ENCODE data around the gene TRAPPC14.
A peak's percentile ranks its signal among the peaks of the same experiment; 100 is the strongest.

The TRAPPC14 gene

GRCh38 chr7:100175296-100175935 lies 16.9 kb upstream of the TRAPPC14 start:
- Histone ChIP-seq H3K4me3 (no peak overlapping the region), H3K27ac (no peak overlapping the region)

DNA sequence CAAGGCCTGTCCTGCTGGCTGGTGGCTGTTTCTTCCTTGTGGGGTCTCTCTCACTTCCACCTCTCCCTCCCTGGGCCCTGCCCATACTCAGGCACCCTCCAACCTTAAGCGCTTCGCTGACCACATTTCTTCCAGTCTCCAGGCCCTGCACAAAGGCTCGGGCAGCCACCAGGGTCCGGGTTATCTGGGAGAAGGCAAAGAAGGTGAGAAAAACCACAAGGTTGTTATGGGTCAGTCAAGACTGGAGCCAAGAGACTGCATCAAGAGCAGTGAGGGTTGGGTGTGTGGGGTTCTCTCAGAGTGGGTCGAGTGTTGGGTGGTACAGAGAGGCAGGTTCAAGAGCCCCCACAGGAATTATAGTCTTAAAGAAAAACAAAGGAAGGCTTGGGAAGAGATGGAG lies 16.1 kb upstream of the TRAPPC14 start:
- H3K27ac ChIP-seq = no peak overlapping the region
- H3K4me3 ChIP-seq = no peak overlapping the region

- no peak overlapping the region for H3K4me3 ChIP-seq
- no peak overlapping the region for H3K27ac ChIP-seq
Observed at GRCh38 chr7:100173806-100174495, 15.4 kb upstream of the TRAPPC14 start.

DNA sequence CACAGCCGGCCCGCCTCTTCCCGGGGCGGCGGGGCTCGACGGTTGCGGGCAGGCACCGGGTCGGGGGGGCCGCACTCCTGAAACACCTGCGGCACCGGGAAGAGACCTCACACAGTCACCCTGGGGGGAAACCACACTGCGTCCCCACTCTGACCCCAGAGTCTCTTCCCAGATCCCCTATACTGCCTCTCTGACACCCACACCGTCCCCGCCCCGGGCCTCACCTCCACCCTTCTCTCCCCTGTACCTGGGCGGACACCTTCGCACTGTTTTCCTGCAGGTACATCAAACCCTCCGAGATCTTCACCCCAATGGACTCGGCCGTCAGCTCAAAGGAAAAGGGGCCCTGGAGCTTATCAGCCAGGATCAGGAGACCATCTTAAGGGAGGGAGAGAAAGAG lies 13.3 kb upstream of the TRAPPC14 start:
- Histone ChIP-seq H3K4me3 (peak overlapping the region; percentile 20 to 51 (median 35)), H3K27ac (no peak overlapping the region)

DNA sequence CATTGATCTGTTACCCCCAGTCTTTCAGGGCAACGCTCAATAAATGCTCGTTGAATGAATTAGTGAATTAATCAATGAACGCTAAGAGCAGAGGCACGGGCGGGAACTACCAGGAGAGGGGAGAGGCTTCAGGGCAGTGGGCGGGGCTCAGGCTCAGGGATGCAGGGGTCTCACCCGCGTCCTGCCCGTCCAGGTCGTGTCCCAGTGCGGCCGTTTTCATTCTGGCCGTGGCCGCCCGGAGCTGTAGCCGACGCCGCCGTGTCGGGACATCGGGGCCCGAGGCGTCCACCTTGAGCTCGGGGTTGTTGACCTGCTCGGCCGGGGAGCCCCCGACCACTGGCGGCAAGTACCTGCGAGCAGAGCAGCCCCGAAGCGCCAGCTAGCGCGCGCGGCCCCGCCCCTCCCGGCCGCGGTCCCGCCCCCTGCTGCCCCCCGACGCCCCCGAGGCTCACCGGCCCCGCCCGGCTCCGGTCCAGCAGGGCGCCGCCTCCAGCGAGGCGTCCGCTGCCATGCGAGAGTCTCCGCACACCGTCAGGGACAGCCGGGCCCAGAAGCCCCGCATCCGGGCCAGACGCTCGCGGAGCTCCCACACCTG lies 12.7 kb upstream of the TRAPPC14 start:
- Histone ChIP-seq H3K27ac (peak overlapping the region in 1 of 21 experiments; percentile 14), H3K4me3 (peak overlapping the region; percentile 20 to 51 (median 35))

DNA sequence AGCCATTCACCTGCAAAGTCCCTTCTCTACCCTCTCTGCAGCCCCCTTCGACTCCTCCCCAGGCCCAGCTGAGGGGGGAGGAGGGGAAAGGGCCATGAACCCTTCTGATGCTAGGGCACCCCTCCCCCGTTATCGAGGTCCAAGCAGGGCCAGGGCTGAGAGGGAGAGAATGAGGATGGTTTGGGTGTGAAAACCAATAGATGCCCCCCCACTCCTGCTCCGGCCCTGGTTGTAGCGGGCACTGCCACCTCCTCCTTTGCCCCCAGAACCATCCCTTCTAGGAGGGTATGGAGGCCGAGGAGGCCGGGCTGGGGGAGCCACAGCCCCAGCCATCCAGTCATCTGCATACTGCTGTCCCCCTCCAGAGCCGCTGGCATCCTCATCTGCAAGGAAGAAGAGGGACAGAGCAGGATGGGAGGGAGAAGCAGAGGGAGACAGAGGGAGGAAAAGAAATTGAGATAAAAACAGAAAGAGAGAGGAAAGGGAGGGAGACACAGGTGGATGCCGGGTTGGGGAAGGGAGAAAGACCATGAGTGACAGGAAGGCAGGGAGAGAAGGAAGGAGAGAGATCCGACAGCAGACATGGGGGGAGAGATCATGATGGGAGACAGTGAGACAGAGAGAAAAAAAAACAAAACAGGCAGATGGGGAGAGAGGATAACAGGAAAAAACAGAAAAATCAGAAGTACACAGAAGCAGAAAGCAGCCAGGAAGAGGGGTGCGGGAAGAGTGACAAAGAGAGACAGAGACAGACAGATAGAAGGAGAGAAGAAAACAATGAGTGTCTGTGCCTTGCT lies 11.8 kb upstream of the TRAPPC14 start:
- Histone ChIP-seq H3K27ac (no peak overlapping the region), H3K4me3 (no peak overlapping the region)

DNA sequence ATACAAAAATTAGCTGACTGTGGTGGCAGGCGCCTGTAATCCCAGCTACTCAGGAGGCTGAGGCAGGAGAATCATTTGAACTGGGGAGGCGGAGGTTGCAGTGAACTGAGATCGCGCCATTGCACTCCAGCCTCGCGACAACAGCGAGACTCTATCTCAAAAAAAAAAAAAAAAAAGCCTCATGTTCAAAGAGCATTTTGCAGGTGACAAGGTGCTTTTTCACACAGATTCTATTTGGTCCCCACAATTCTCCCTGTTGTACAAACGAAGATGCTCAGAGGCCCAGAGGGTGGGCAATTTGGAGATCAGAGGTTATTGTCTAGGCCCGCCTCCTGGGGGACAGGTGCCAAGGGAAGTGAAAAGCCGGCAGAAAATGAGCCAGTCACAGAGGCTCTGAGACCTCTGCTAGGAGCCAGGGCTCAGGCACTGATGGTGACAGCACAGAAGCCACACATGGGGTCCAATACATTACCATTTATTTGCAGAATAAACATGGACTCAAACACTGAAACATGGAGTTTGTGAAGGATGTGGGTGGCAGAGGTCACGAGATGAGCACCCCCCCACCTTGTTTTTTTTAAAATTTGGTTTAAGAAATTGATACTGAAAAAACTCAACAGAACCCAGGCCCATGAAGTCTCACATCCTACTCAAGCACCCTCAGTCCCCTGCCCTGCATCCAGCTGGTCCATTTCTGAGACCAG lies 10.8 kb upstream of the TRAPPC14 start:
- Histone ChIP-seq H3K4me3 (no peak overlapping the region), H3K27ac (peak overlapping the region in 14 of 21 experiments; percentile 1 to 87 (median 78))

DNA sequence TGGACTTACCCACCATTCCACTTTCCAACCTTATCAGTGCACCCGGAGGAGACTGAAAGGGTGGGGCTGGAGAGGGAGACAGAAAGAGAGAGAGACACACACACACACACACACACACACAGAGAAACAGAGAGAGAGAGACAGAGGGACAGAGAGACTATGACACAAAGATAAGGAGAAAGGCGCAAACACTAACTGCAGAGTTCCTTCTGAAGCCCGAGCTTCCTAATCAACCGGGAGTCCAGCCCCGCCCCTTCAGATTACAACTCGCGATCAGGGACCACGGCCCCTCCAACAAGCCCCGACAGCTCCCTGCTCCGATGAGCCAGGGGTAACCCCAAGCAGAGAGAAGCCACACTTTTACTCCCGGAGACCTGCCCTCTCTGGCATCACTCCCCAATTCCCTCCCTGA lies 9.4 kb upstream of the TRAPPC14 start:
- peak overlapping the region in 19 of 21 experiments; percentile 1 to 87 (median 69) for H3K27ac ChIP-seq
- H3K4me3 ChIP-seq = peak overlapping the region; percentile 20 to 47 (median 38)

- Histone ChIP-seq H3K4me3 (peak overlapping the region in 4 of 7 experiments; percentile 29 to 47 (median 40)), H3K27ac (peak overlapping the region in 13 of 21 experiments; percentile 21 to 81 (median 78))
Observed at GRCh38 chr7:100166970-100167911, 8.7 kb upstream of the TRAPPC14 start.

DNA sequence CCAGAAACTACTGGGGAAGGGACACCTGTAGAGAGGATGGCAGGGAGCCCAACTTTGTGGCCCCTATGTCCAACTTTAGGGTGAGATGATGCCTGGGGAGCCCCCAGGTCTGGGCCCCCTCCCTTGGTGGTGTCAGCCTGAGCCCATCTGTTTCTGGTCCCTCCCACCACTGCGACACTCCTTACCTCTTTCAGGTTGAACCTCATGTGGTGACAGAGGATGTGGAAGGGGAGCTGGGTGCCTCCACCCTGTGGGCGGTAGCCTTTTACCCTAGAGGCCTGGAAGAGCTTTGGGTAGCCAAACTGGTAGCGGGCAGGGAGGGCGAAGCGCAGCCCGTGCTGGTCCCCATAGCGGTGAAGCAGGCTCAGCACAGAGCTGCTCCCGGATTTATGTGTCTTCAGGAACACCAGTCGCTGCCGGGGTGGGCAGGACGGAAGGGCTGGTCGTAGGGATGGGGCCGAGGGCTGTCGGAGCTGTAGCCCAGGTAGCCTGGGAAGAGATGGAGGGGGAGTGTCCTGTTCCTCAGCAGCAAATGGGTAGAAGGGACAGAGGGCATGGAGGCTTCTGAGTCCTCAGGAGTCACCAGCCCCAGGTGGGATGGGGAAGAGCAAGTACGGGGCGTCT lies 7.9 kb upstream of the TRAPPC14 start:
- no peak overlapping the region for H3K4me3 ChIP-seq
- peak overlapping the region in 7 of 21 experiments; percentile 8 to 80 (median 31) for H3K27ac ChIP-seq

- Histone ChIP-seq H3K27ac (peak overlapping the region in 11 of 21 experiments; percentile 14 to 80 (median 54)), H3K4me3 (no peak overlapping the region)
Observed at GRCh38 chr7:100163871-100164270, 5.3 kb upstream of the TRAPPC14 start.

DNA sequence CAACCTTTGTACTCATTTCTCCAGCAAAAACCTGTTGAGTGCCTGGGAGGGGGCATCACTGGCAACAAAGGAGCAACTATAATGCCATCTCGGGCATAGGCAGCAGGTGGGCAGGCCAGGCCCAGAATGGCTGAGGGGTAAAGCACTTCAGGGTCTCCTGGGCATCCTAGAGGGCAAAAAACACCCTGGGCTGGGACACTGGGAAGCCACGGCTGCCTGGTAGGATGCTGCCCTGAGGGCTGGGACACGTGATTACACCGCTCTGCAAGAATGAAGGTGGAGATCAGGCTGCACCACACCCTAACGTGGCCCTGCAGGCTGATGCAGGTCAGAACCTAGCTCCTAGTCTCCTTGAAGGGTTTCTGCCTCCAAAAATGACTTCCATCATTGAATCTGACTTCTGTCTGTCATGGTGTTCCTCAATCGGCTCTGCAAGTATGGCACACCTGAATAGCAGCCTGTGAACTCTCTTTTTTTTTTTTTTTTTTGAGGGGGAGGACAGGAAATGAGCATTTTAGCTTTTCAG lies 4.5 kb upstream of the TRAPPC14 start:
- H3K27ac ChIP-seq = peak overlapping the region in 11 of 21 experiments; percentile 14 to 80 (median 57)
- no peak overlapping the region for H3K4me3 ChIP-seq

DNA sequence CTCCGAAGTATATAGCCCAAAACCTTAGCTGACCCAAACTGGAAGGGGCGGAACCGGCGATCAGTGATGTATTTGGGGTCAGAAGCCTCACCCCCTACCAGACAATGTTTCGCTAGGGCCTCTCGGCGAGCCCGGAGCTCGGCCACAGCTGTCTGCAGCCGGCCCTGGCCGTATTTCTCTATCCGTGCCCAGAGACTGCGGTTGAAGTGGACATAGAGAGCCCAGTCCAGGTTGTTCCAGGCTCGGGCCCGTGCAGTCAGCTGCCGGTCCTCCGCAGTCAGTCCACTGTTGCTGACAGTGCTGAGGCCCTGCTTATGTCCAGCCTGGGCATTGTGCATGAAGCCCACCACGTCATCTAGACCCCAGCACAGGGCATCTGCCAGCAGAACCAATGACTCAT lies 1.5 kb upstream of the TRAPPC14 start:
- Histone ChIP-seq H3K27ac (no peak overlapping the region), H3K4me3 (no peak overlapping the region)

- peak overlapping the region; percentile 54 to 99 (median 88) for H3K4me3 ChIP-seq
- peak overlapping the region in 19 of 21 experiments; percentile 50 to 97 (median 90) for H3K27ac ChIP-seq
Observed at GRCh38 chr7:100159099-100159623, 638 bp upstream of the TRAPPC14 start.

DNA sequence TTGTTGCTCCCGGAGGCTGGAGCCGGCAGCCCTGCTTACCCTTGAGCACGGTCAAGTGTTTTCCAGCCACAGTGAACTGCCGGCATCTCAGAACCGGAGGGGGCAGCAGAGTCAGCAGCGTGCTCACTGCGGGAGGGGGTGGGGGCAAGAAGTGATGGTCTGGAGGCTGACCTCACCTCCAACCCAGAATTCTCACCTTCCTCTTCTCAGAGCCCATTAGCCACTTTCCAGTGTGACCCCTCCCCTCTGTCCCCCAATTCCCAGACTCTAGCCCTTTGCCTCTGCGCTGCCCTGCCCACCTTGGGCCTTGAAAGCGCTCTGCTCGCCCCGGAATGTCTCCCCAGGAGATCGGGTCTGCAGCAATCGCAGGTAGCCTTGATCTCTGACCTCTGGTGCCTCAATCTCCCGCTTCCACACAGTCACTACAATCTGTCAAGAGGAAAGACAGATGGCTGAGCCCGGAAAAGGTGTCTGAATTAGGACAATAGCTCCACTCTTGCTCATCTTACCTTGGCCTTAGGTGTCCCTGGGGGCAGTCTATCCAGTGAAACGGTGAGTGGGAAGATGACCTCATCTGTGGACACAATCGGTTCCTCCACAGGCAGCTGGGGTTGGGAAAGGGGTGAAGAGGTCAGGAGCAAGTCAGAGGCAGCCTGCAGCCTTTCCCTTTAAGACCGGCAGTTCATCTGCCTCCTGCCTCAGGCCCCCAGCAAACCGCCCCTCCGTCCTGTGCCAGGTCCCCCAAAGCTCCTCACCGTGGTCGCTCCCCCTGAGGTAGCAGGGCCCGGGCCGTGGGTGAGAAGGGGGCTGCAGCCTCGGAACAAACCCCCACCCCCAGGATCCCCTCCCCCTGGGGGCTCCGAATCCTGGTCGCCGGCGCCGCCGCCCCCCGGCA lies 942 bp downstream of the TRAPPC14 start:
- peak overlapping the region; percentile 27 to 97 (median 90) for H3K27ac ChIP-seq
- peak overlapping the region; percentile 54 to 99 (median 88) for H3K4me3 ChIP-seq

DNA sequence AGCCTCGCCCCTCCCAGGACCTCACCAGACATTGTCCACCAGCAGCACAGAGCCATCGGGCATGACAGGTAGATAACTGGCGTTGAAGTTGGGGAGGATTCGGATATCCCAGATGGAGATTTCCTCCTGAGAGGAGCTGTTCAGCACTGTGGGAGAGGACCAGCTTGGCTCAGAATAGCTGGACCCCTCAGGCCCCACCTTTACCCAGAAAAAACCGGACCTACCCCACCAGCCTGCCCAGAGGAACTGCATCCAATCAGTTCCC lies 1.5 kb downstream of the TRAPPC14 start:
- Histone ChIP-seq H3K4me3 (peak overlapping the region in 4 of 7 experiments; percentile 88 to 99 (median 94)), H3K27ac (peak overlapping the region in 11 of 21 experiments; percentile 7 to 97 (median 91))
